ENCODE measurements around the gene RYR3.
A peak's percentile ranks its signal among the peaks of the same experiment; 100 is the strongest.

Gene RYR3

GRCh38 chr15:33825453-33825852 lies 514.7 kb downstream of the RYR3 start:
- no peak for ATAC-seq
- TF ChIP-seq TOX (CRISPR knock-in tag; IDR thresholded peaks at IDR 0.05; ENCODE audit: borderline replicate concordance): no peak

GRCh38 chr15:33826201-33826600 lies 515.4 kb downstream of the RYR3 start:
- ATAC-seq: no peak
- no peak for TF ChIP-seq ZFP3 (CRISPR knock-in tag; IDR thresholded peaks at IDR 0.05)
- no peak for TF ChIP-seq TOX (CRISPR knock-in tag; IDR thresholded peaks at IDR 0.05; ENCODE audit: borderline replicate concordance)

GRCh38 chr15:33830351-33830750 lies 519.6 kb downstream of the RYR3 start:
- TF ChIP-seq ZNF70 (CRISPR knock-in tag; IDR thresholded peaks at IDR 0.05) (no peak), ISL1 (CRISPR knock-in tag; IDR thresholded peaks at IDR 0.05) (0 out of 2 replicates have a peak, but pooled peaks have one; percentile 20)
- no peak for ATAC-seq

GRCh38 chr15:33831646-33832045 lies 520.9 kb downstream of the RYR3 start:
- TF ChIP-seq ZNF8 (CRISPR knock-in tag; IDR thresholded peaks at IDR 0.05): no peak
- TF ChIP-seq TOX (CRISPR knock-in tag; IDR thresholded peaks at IDR 0.05; ENCODE audit: borderline replicate concordance): no peak
- no peak for TF ChIP-seq POU6F1 (CRISPR knock-in tag; IDR thresholded peaks at IDR 0.05; ENCODE audit: borderline replicate concordance, low read depth)
- TF ChIP-seq ESRRG (CRISPR knock-in tag; IDR thresholded peaks at IDR 0.05): no peak
- TF ChIP-seq TCF4 (CRISPR knock-in tag; IDR thresholded peaks at IDR 0.05; ENCODE audit: borderline replicate concordance): no peak
- no peak for TF ChIP-seq SNAI2 (CRISPR knock-in tag; IDR thresholded peaks at IDR 0.05)
- no peak for TF ChIP-seq TSHZ2 (CRISPR knock-in tag; IDR thresholded peaks at IDR 0.05)
- no peak for TF ChIP-seq CREB5 (CRISPR knock-in tag; IDR thresholded peaks at IDR 0.05; ENCODE audit: low read depth)
- TF ChIP-seq ZC3H10 (CRISPR knock-in tag; IDR thresholded peaks at IDR 0.05): no peak
- TF ChIP-seq CSRNP3 (CRISPR knock-in tag; IDR thresholded peaks at IDR 0.05): no peak
- no peak for ATAC-seq

GRCh38 chr15:33834892-33835743 lies 524.4 kb downstream of the RYR3 start:
- TF ChIP-seq GLIS3 (CRISPR knock-in tag; IDR thresholded peaks at IDR 0.05): no peak
- no peak for TF ChIP-seq ZFP3 (CRISPR knock-in tag; IDR thresholded peaks at IDR 0.05)
- no peak for TF ChIP-seq CSDC2 (CRISPR knock-in tag; IDR thresholded peaks at IDR 0.05)
- no peak for TF ChIP-seq SNAI2 (CRISPR knock-in tag; IDR thresholded peaks at IDR 0.05)
- TF ChIP-seq CREB5 (CRISPR knock-in tag; IDR thresholded peaks at IDR 0.05; ENCODE audit: low read depth): no peak
- no peak for TF ChIP-seq PATZ1 (CRISPR knock-in tag; IDR thresholded peaks at IDR 0.05; ENCODE audit: borderline replicate concordance)
- no peak for TF ChIP-seq ESRRG (CRISPR knock-in tag; IDR thresholded peaks at IDR 0.05)
- TF ChIP-seq PPARA (CRISPR knock-in tag; IDR thresholded peaks at IDR 0.05; ENCODE audit: borderline replicate concordance): no peak
- no peak for TF ChIP-seq CSRNP3 (CRISPR knock-in tag; IDR thresholded peaks at IDR 0.05)
- no peak for TF ChIP-seq TCF4 (CRISPR knock-in tag; IDR thresholded peaks at IDR 0.05; ENCODE audit: borderline replicate concordance)
- no peak for TF ChIP-seq ZFP30 (CRISPR knock-in tag; IDR thresholded peaks at IDR 0.05)
- no peak for TF ChIP-seq RARB (CRISPR knock-in tag; IDR thresholded peaks at IDR 0.05)
- no peak for ATAC-seq
